ENCODE results near the gene SNAP23. TPM values are rescaled to one million over a fixed set of nuclear protein-coding genes. Genes with fewer than 3 reads are reported as not detected.

SNAP23 gene
- total and polyA plus RNA-seq, 7 donors, result 43.8 to 107 (median 67.0) TPM

GRCh38 chr15:42457445-42458442, 37.7 kb upstream of the SNAP23 start:
- TF ChIP-seq POLR2AphosphoS5 (IDR thresholded peaks at IDR 0.05), result peak; percentile 24 to 87 (median 58)
- no peak for TF ChIP-seq POLR2A (IDR thresholded peaks at IDR 0.05)
- TF ChIP-seq EP300 (IDR thresholded peaks at IDR 0.05), result peak in 2 of 4 donors; percentile 83 to 93
- TF ChIP-seq CTCF (IDR thresholded peaks at IDR 0.05), result no peak
- peak; percentile 91 for DNase-seq
- intact Hi-C loops (cut with DNase I), result no loop called here
- 70 to 85% methylated on average over 8 of the region's 8 CpGs for WGBS, 2 donors
- peaks cover 2 to 46% (median 34%) of the 10 kb centered on the region in 4 donors for H3K4me1 ChIP-seq
- peaks cover 0 to 5% (median 0%) of the 10 kb centered on the region in 4 donors for H3K36me3 ChIP-seq
- H3K27ac ChIP-seq, result peak overlapping the region; percentile 80 to 90 (median 89)
- peak overlapping the region in 3 of 4 donors; percentile 27 to 37 (median 33) for H3K4me3 ChIP-seq
- no peaks in the 10 kb centered on the region for H3K9me3 ChIP-seq
- H3K27me3 ChIP-seq, result no peaks in the 10 kb centered on the region

GRCh38 chr15:42461261-42461660, 34.2 kb upstream of the SNAP23 start:
- DNase-seq, result no peak
- peaks cover 0 to 18% (median 0%) of the 10 kb centered on the region in 4 donors for H3K36me3 ChIP-seq
- peak overlapping the region in 2 of 4 donors; percentile 22 to 47 for H3K27ac ChIP-seq
- no peaks in the 10 kb centered on the region for H3K27me3 ChIP-seq
- H3K4me1 ChIP-seq, result peaks cover 2 to 31% (median 27%) of the 10 kb centered on the region in 4 donors
- TF ChIP-seq POLR2AphosphoS5 (IDR thresholded peaks at IDR 0.05) (no peak), CTCF (IDR thresholded peaks at IDR 0.05) (no peak), POLR2A (IDR thresholded peaks at IDR 0.05) (no peak), EP300 (IDR thresholded peaks at IDR 0.05) (no peak)
- H3K9me3 ChIP-seq, result no peaks in the 10 kb centered on the region
- H3K4me3 ChIP-seq, result no peak overlapping the region
- intact Hi-C loops (cut with DNase I), result no loop called here
- 67 to 70% methylated on average over 3 of the region's 3 CpGs for WGBS, 2 donors

- WGBS, 2 donors, result 44 to 77% methylated on average over 8 of the region's 8 CpGs
- Histone ChIP-seq H3K9me3 (no peaks in the 10 kb centered on the region), H3K27ac (peak overlapping the region in 2 of 4 donors; percentile 33 to 85), H3K4me1 (peaks cover 0 to 9% (median 5%) of the 10 kb centered on the region in 4 donors), H3K27me3 (no peaks in the 10 kb centered on the region), H3K36me3 (peaks cover 0 to 22% (median 0%) of the 10 kb centered on the region in 4 donors), H3K4me3 (no peak overlapping the region)
- intact Hi-C loops (cut with DNase I), result no loop called here
- TF ChIP-seq CTCF (IDR thresholded peaks at IDR 0.05) (no peak), POLR2AphosphoS5 (IDR thresholded peaks at IDR 0.05) (no peak), POLR2A (IDR thresholded peaks at IDR 0.05) (no peak), EP300 (IDR thresholded peaks at IDR 0.05) (no peak)
- DNase-seq, result no peak
Observed at GRCh38 chr15:42465520-42466259, 29.7 kb upstream of the SNAP23 start.

- WGBS, 2 donors, result 74 to 78% methylated on average over 3 of the region's 3 CpGs
- TF ChIP-seq POLR2A (IDR thresholded peaks at IDR 0.05), result no peak
- TF ChIP-seq EP300 (IDR thresholded peaks at IDR 0.05), result peak in 1 of 4 donors; percentile 12
- no peak for TF ChIP-seq CTCF (IDR thresholded peaks at IDR 0.05)
- intact Hi-C loops (cut with DNase I), result no loop called here
- Histone ChIP-seq H3K27me3 (no peaks in the 10 kb centered on the region), H3K27ac (peak overlapping the region; percentile 58 to 84 (median 76)), H3K4me1 (peaks cover 0 to 23% (median 9%) of the 10 kb centered on the region in 4 donors), H3K36me3 (peaks cover 0 to 5% (median 0%) of the 10 kb centered on the region in 4 donors), H3K9me3 (no peaks in the 10 kb centered on the region), H3K4me3 (no peak overlapping the region)
- DNase-seq, result no peak
Observed at GRCh38 chr15:42471002-42471401, 24.4 kb upstream of the SNAP23 start.

Data from sigmoid colon (tissue), 7 donors.